Measurements from ENCODE around the gene XRCC2. TPM values are rescaled to one million over a fixed set of nuclear protein-coding genes. Genes with fewer than 3 reads are reported as not detected.
A peak's percentile ranks its signal among the peaks of the same experiment; 100 is the strongest.
"Not testable (repeated sequence)": the region's sequence is repeated elsewhere in the genome, so short reads cannot be mapped to it uniquely, and the experiment has no call there.

XRCC2 gene
- total RNA-seq, result 1 to 10 TPM in 1 of 4 donors, under 1 TPM in 3; 0.44 to 2.0 (median 0.61) TPM

DNA sequence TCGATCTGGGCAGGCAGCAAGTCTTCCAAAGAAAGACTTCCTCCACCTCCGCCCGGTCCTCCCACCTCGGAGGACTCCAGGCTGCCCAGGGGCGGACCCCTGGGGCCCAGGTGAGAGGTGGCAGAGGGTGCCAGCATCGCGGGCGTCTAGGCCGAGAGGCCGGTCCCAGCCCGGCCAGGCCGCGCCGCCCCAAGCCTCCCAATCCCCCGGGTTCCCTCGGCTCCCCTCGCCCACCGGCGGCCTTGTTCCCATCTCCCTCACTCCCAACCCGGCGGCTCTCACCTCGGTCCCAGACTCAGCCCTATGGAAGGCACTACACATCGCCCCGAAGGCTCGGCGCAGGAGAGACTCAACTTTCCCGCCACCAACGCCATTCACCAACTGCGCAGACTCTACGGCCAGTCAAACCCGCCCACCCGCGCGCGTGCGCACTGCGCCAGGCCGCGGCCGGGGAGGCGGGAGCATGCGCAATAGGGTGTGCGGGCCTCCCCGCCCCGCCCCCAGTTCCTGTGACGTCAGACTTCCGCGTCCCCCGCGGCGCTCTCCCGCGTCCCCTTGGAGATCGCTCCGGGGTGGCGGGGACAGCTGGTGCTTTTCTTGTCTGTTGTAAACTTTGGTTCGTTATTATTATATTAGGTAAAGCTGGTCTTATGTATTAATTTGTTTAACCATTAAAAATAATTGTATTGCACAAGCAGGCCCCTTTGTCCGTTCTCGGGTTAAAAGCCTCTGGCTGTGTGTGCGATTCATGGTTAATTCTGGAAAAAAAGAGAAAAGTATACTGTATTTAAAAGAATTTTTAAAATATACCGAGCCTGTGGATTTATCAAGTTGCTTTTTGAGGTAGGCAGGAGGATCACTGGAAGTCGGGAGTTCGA, at the start of gene XRCC2:
TSS of gene XRCC2 (minus strand) at position 383 of the 878 bp plus-strand sequence. CDS start at position 321, 62 bp downstream.
- peak; percentile 85 to 86 for DNase-seq (ENCODE audit: low spot score in 2 of 2)
- Histone ChIP-seq H3K36me3 (no peaks in the 10 kb centered on the region), H3K27me3 (peaks cover 0 to 2% of the 10 kb centered on the region in 2 donors), H3K4me1 (peaks cover 0 to 15% (median 5%) of the 10 kb centered on the region in 4 donors), H3K27ac (peak within 1 kb of the TSS; percentile 83 to 90 (median 86)), H3K4me3 (peak within 1 kb of the TSS; percentile 63 to 82 (median 68)), H3K9me3 (no peaks in the 10 kb centered on the region)
- TF ChIP-seq EP300 (IDR thresholded peaks at IDR 0.05) (peak; percentile 96 to 98), POLR2A (IDR thresholded peaks at IDR 0.05) (peak in 1 of 2 donors; percentile 68)
- TF ChIP-seq, protein P1, sequence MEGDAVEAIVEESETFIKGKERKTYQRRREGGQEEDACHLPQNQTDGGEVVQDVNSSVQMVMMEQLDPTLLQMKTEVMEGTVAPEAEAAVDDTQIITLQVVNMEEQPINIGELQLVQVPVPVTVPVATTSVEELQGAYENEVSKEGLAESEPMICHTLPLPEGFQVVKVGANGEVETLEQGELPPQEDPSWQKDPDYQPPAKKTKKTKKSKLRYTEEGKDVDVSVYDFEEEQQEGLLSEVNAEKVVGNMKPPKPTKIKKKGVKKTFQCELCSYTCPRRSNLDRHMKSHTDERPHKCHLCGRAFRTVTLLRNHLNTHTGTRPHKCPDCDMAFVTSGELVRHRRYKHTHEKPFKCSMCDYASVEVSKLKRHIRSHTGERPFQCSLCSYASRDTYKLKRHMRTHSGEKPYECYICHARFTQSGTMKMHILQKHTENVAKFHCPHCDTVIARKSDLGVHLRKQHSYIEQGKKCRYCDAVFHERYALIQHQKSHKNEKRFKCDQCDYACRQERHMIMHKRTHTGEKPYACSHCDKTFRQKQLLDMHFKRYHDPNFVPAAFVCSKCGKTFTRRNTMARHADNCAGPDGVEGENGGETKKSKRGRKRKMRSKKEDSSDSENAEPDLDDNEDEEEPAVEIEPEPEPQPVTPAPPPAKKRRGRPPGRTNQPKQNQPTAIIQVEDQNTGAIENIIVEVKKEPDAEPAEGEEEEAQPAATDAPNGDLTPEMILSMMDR (IDR thresholded peaks at IDR 0.05), result no peak
- WGBS, 2 donors, result 3 to 5% methylated on average over 36 to 63 of the region's 63 CpGs

DNA sequence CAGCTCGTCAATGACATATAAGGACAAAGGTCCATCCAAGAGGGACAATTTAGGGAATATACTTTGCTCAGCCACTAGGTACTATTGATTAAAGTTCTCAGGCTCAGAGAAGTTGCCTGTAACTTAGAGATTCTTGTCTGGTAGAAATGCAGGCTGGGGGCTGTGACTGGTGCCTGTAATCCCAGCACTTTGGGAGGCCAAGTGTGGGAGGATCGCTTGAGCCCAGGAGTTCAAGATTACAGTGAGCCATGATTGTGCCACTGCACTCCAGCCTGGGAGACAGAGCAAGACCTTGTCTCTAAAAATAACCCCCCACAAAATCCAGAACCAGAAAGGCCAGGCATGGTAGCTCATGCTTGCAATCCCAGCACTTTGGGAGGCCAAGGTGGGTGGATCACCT, 47.4 kb upstream of the XRCC2 start:
- no peak for TF ChIP-seq EP300 (IDR thresholded peaks at IDR 0.05)
- no peak for TF ChIP-seq POLR2A (IDR thresholded peaks at IDR 0.05)
- H3K36me3 ChIP-seq, result no peaks in the 10 kb centered on the region
- H3K4me1 ChIP-seq, result no peaks in the 10 kb centered on the region
- no peak for DNase-seq (ENCODE audit: low spot score in 2 of 2)
- no peak overlapping the region for H3K27ac ChIP-seq
- no peaks in the 10 kb centered on the region for H3K9me3 ChIP-seq
- H3K4me3 ChIP-seq, result no peak overlapping the region
- 85% methylated on average over 2 of the region's 2 CpGs for WGBS, 2 donors
- H3K27me3 ChIP-seq, result no peaks in the 10 kb centered on the region

DNA sequence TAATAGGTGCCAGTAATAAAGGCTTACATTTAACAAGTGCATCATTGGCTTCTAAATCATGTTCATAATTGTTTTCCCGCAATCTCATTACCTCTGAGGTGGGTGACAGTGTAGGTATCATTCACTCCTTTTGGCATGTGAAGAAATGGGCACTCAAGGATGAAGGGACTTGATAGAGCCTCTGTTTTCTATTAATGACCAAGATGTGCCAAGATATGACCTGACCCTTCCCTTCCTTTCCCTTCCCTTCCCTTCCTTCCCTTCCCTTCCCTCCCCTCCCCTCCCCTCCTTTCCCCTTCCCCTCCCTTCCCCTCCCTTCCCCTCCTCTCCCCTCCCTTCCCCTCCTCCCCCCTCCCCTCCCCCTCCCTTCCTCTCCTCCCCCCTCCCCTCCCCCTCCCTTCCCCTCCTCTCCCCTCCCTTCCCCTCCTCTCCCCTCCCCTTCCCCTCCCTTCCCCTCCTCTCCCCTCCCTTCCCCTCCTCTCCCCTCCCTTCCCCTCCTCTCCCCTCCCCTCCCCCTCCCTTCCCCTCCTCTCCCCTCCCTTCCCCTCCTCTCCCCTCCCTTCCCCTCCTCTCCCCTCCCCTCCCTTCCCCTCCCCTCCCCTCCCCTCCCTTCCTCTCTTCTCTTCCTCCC, 36.6 kb upstream of the XRCC2 start:
- H3K27me3 ChIP-seq; H3K36me3 ChIP-seq; H3K4me1 ChIP-seq; DNase-seq (ENCODE audit: low spot score in 2 of 2); H3K9me3 ChIP-seq; H3K4me3 ChIP-seq; H3K27ac ChIP-seq: not testable (repeated sequence)
- WGBS, 2 donors, result 91% methylated on average over 1 of the region's 1 CpG

- TF ChIP-seq POLR2A (IDR thresholded peaks at IDR 0.05), result no peak
- no peak for TF ChIP-seq EP300 (IDR thresholded peaks at IDR 0.05)
- TF ChIP-seq, protein P1 (IDR thresholded peaks at IDR 0.05), result no peak
- H3K4me1 ChIP-seq, result peaks cover 0 to 3% (median 0%) of the 10 kb centered on the region in 4 donors
- H3K27ac ChIP-seq, result no peak overlapping the region
- H3K9me3 ChIP-seq, result no peaks in the 10 kb centered on the region
- 90 to 91% methylated on average over 9 of the region's 9 CpGs for WGBS, 2 donors
- DNase-seq (ENCODE audit: low spot score in 2 of 2), result no peak
- H3K36me3 ChIP-seq, result no peaks in the 10 kb centered on the region
- no peak overlapping the region for H3K4me3 ChIP-seq
- H3K27me3 ChIP-seq, result no peaks in the 10 kb centered on the region
These were observed 35.6 kb upstream of the XRCC2 start for GRCh38 chr7:152711444-152711944.

- Histone ChIP-seq H3K9me3 (peaks cover 0 to 5% (median 0%) of the 10 kb centered on the region in 4 donors), H3K4me3 (no peak overlapping the region), H3K4me1 (peaks cover 0 to 6% (median 0%) of the 10 kb centered on the region in 4 donors), H3K36me3 (no peaks in the 10 kb centered on the region), H3K27me3 (no peaks in the 10 kb centered on the region), H3K27ac (no peak overlapping the region)
- 35 to 47% methylated on average over 2 of the region's 2 CpGs for WGBS, 2 donors
- no peak for DNase-seq (ENCODE audit: low spot score in 2 of 2)
- TF ChIP-seq EP300 (IDR thresholded peaks at IDR 0.05) (no peak), POLR2A (IDR thresholded peaks at IDR 0.05) (no peak)
- TF ChIP-seq, protein P1 (IDR thresholded peaks at IDR 0.05), result no peak
These were observed 34.2 kb upstream of the XRCC2 start for GRCh38 chr7:152710153-152710442.
